ENCODE results near the gene TTC32. TPM values are rescaled to one million over a fixed set of nuclear protein-coding genes. Genes with fewer than 3 reads are reported as not detected.
A peak's percentile ranks its signal among the peaks of the same experiment; 100 is the strongest.

TTC32 gene
- total and polyA plus RNA-seq, 5 donors from 2014 or later = 24.7 to 40.6 (median 29.9) TPM

GRCh38 chr2:19887510-19887909 is 14.3 kb downstream of the TTC32 start:
- Mint-ChIP-seq H3K4me1 (peaks cover 0 to 19% (median 10%) of the 10 kb centered on the region in 4 donors), H3K4me3 (no peak overlapping the region), H3K27me3 (no peaks in the 10 kb centered on the region), H3K9me3 (no peaks in the 10 kb centered on the region), H3K27ac (no peak overlapping the region), H3K36me3 (peaks cover 20% of the 10 kb centered on the region)
- ATAC-seq (ENCODE audit: low read depth in 2 of 2) (no peak), DNase-seq (no peak)
- H3K9me3 ChIP-seq (ENCODE audit: control insufficient read depth in 2 of 2, low read length in 2 of 2) = no peaks in the 10 kb centered on the region
- H3K4me1 ChIP-seq (ENCODE audit: control insufficient read depth, insufficient read depth, low read length, poor library complexity, severe bottlenecking) = no peaks in the 10 kb centered on the region
- no peaks in the 10 kb centered on the region for H3K27me3 ChIP-seq (ENCODE audit: control insufficient read depth, insufficient read depth, low read length)
- H3K27ac ChIP-seq (ENCODE audit: insufficient read depth, low read length, poor library complexity, severe bottlenecking) = no peak overlapping the region
- H3K36me3 ChIP-seq (ENCODE audit: control insufficient read depth, insufficient read depth, low read length) = no peaks in the 10 kb centered on the region
- no peak overlapping the region for H3K4me3 ChIP-seq (ENCODE audit: low read depth, low read length)

GRCh38 chr2:19886261-19886660 is 15.5 kb downstream of the TTC32 start:
- H3K27ac ChIP-seq (ENCODE audit: insufficient read depth, low read length, poor library complexity, severe bottlenecking) = no peak overlapping the region
- ATAC-seq (ENCODE audit: low read depth in 2 of 2) = no peak
- H3K9me3 ChIP-seq (ENCODE audit: control insufficient read depth in 2 of 2, low read length in 2 of 2) = no peaks in the 10 kb centered on the region
- Mint-ChIP-seq H3K36me3 (peaks cover 25% of the 10 kb centered on the region), H3K27me3 (no peaks in the 10 kb centered on the region), H3K4me3 (no peak overlapping the region), H3K4me1 (peaks cover 0 to 13% (median 7%) of the 10 kb centered on the region in 4 donors), H3K27ac (peak overlapping the region in 1 of 3 donors; percentile 56), H3K9me3 (no peaks in the 10 kb centered on the region)
- no peak for DNase-seq
- H3K27me3 ChIP-seq (ENCODE audit: control insufficient read depth, insufficient read depth, low read length) = no peaks in the 10 kb centered on the region
- H3K36me3 ChIP-seq (ENCODE audit: control insufficient read depth, insufficient read depth, low read length) = no peaks in the 10 kb centered on the region
- H3K4me3 ChIP-seq (ENCODE audit: low read depth, low read length) = no peak overlapping the region
- H3K4me1 ChIP-seq (ENCODE audit: control insufficient read depth, insufficient read depth, low read length, poor library complexity, severe bottlenecking) = no peaks in the 10 kb centered on the region

DNA sequence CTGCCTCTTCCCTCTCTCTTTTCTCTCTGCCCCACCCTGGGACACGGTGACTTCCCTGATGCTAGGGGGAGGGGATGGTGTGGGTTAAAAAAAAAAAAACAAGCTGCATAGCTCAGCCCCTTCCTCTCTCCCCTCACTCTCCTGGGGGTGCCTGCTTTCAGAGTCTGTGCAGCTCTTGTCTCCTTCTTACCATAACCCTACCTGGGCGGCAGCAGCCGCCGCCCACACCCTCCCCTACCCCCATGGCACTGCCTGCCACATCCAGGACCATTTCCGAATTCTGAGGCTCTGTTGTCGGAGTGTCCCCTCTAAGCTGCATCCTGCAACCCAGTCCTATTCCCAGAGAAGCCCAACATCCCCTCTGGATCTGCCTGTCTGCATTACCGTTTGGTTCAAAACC is 16.0 kb downstream of the TTC32 start:
- H3K4me3 ChIP-seq (ENCODE audit: low read depth, low read length) = no peak overlapping the region
- Mint-ChIP-seq H3K4me3 (no peak overlapping the region), H3K36me3 (peaks cover 27% of the 10 kb centered on the region), H3K9me3 (peaks cover 0 to 2% (median 0%) of the 10 kb centered on the region in 7 donors), H3K27ac (peak overlapping the region in 1 of 3 donors; percentile 56), H3K4me1 (peaks cover 0 to 13% (median 7%) of the 10 kb centered on the region in 4 donors), H3K27me3 (no peaks in the 10 kb centered on the region)
- ATAC-seq (ENCODE audit: low read depth in 2 of 2) = no peak
- H3K4me1 ChIP-seq (ENCODE audit: control insufficient read depth, insufficient read depth, low read length, poor library complexity, severe bottlenecking) = no peaks in the 10 kb centered on the region
- H3K27me3 ChIP-seq (ENCODE audit: control insufficient read depth, insufficient read depth, low read length) = no peaks in the 10 kb centered on the region
- H3K9me3 ChIP-seq (ENCODE audit: control insufficient read depth in 2 of 2, low read length in 2 of 2) = no peaks in the 10 kb centered on the region
- H3K36me3 ChIP-seq (ENCODE audit: control insufficient read depth, insufficient read depth, low read length) = no peaks in the 10 kb centered on the region
- no peak for DNase-seq
- H3K27ac ChIP-seq (ENCODE audit: insufficient read depth, low read length, poor library complexity, severe bottlenecking) = no peak overlapping the region

- Mint-ChIP-seq H3K27me3 (no peaks in the 10 kb centered on the region), H3K4me3 (no peak overlapping the region), H3K36me3 (peaks cover 25% of the 10 kb centered on the region), H3K27ac (peak overlapping the region in 2 of 3 donors; percentile 3 to 35), H3K4me1 (peaks cover 0 to 6% (median under 1%) of the 10 kb centered on the region in 4 donors), H3K9me3 (peaks cover 0 to 2% (median 0%) of the 10 kb centered on the region in 7 donors)
- Histone ChIP-seq H3K4me3 (ENCODE audit: low read depth, low read length) (no peak overlapping the region), H3K9me3 (ENCODE audit: control insufficient read depth in 2 of 2, low read length in 2 of 2) (no peaks in the 10 kb centered on the region), H3K4me1 (ENCODE audit: control insufficient read depth, insufficient read depth, low read length, poor library complexity, severe bottlenecking) (no peaks in the 10 kb centered on the region), H3K27ac (ENCODE audit: insufficient read depth, low read length, poor library complexity, severe bottlenecking) (no peak overlapping the region), H3K36me3 (ENCODE audit: control insufficient read depth, insufficient read depth, low read length) (peaks cover 3% of the 10 kb centered on the region), H3K27me3 (ENCODE audit: control insufficient read depth, insufficient read depth, low read length) (no peaks in the 10 kb centered on the region)
- DNase-seq = no peak
- no peak for ATAC-seq (ENCODE audit: low read depth in 2 of 2)
Measured at GRCh38 chr2:19883971-19884720, 17.6 kb downstream of the TTC32 start.

DNA sequence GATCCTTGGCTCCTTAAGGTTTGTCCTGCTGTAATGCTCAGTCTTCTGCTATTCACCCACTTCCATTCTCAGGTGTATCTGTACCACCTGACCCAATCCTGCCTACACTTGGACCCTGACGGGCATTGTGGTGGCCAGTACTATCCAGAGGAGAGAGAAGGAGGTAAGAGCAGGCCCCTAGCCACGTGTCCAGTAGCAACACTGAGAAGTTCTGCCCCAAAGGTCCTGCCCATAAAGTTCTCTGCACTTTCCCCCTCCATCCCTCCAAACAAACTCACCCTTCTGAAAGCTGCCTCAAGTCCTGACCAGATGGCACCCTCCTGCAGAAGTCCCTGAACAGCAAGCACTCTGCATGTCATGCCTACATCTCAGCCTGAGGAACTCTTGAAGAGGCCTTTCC is 18.3 kb downstream of the TTC32 start:
- H3K36me3 ChIP-seq (ENCODE audit: control insufficient read depth, insufficient read depth, low read length) = peaks cover 3% of the 10 kb centered on the region
- H3K36me3 Mint-ChIP-seq = peaks cover 28% of the 10 kb centered on the region
- H3K27me3 ChIP-seq (ENCODE audit: control insufficient read depth, insufficient read depth, low read length) = no peaks in the 10 kb centered on the region
- H3K9me3 ChIP-seq (ENCODE audit: control insufficient read depth in 2 of 2, low read length in 2 of 2) = no peaks in the 10 kb centered on the region
- H3K9me3 Mint-ChIP-seq = peaks cover 0 to 2% (median 0%) of the 10 kb centered on the region in 7 donors
- no peak for ATAC-seq (ENCODE audit: low read depth in 2 of 2)
- H3K4me1 Mint-ChIP-seq = peaks cover 0 to 7% (median 0%) of the 10 kb centered on the region in 4 donors
- H3K4me3 Mint-ChIP-seq = no peak overlapping the region
- no peak overlapping the region for H3K27ac ChIP-seq (ENCODE audit: insufficient read depth, low read length, poor library complexity, severe bottlenecking)
- DNase-seq = no peak
- no peak overlapping the region for H3K4me3 ChIP-seq (ENCODE audit: low read depth, low read length)
- no peak overlapping the region for H3K27ac Mint-ChIP-seq
- H3K4me1 ChIP-seq (ENCODE audit: control insufficient read depth, insufficient read depth, low read length, poor library complexity, severe bottlenecking) = no peaks in the 10 kb centered on the region
- H3K27me3 Mint-ChIP-seq = no peaks in the 10 kb centered on the region

DNA sequence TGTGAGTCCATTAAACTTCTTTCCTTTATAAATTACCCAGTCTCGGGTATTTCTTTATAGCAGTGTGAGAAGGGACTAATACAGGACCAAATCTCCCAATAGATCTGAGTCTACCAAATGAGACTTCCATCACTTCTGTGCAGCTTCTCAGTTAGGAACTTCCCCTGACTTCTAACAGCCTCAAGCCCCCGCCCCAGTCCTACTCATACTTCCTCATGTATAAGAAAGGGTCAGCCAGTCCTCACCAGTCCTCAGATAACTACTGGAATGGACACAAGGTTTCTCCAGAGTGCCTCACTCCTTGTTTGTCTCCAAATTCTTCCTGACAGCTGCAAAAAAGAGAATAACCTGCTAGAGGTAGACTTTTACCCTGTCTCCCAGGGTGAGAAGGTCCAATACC is 19.5 kb downstream of the TTC32 start:
- Mint-ChIP-seq H3K27ac (peak overlapping the region in 2 of 3 donors; percentile 2 to 45), H3K9me3 (peaks cover 0 to 2% (median 0%) of the 10 kb centered on the region in 7 donors), H3K4me1 (peaks cover 0 to 7% (median 0%) of the 10 kb centered on the region in 4 donors), H3K27me3 (no peaks in the 10 kb centered on the region), H3K4me3 (no peak overlapping the region), H3K36me3 (peaks cover 28% of the 10 kb centered on the region)
- Histone ChIP-seq H3K36me3 (ENCODE audit: control insufficient read depth, insufficient read depth, low read length) (peaks cover 3% of the 10 kb centered on the region), H3K4me3 (ENCODE audit: low read depth, low read length) (no peak overlapping the region), H3K9me3 (ENCODE audit: control insufficient read depth in 2 of 2, low read length in 2 of 2) (no peaks in the 10 kb centered on the region), H3K27me3 (ENCODE audit: control insufficient read depth, insufficient read depth, low read length) (no peaks in the 10 kb centered on the region), H3K4me1 (ENCODE audit: control insufficient read depth, insufficient read depth, low read length, poor library complexity, severe bottlenecking) (no peaks in the 10 kb centered on the region), H3K27ac (ENCODE audit: insufficient read depth, low read length, poor library complexity, severe bottlenecking) (no peak overlapping the region)
- ATAC-seq (ENCODE audit: low read depth in 2 of 2) (no peak), DNase-seq (no peak)

DNA sequence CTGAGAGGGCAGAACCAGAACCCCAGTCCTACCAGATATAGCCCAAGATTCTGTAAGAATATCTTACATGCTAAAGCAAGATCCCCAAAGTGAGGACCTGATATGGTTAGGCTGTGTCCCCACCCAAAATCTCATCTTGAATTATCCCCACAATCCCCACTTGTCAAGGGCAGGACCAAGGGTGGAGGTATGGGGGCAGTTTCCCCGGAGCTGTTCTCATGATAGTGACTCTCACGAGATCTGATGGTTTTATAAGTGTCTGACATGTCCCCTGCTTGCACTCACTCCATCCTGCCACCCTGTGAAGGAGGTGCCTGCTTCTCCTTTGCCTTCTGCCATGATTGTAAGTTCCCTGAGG is 19.9 kb downstream of the TTC32 start:
- H3K27ac Mint-ChIP-seq = peak overlapping the region in 2 of 3 donors; percentile 2 to 45
- DNase-seq = no peak

More for the DNA sequence above, 19.9 kb downstream of the TTC32 start:
- no peaks in the 10 kb centered on the region for H3K27me3 Mint-ChIP-seq
- no peaks in the 10 kb centered on the region for H3K27me3 ChIP-seq (ENCODE audit: control insufficient read depth, insufficient read depth, low read length)
- H3K4me3 Mint-ChIP-seq = no peak overlapping the region
- H3K9me3 Mint-ChIP-seq = peaks cover 0 to 2% (median 0%) of the 10 kb centered on the region in 7 donors
- no peak for ATAC-seq (ENCODE audit: low read depth in 2 of 2)
- no peaks in the 10 kb centered on the region for H3K9me3 ChIP-seq (ENCODE audit: control insufficient read depth in 2 of 2, low read length in 2 of 2)
- H3K4me3 ChIP-seq (ENCODE audit: low read depth, low read length) = no peak overlapping the region
- H3K36me3 Mint-ChIP-seq = peaks cover 28% of the 10 kb centered on the region
- peaks cover 0 to 7% (median 0%) of the 10 kb centered on the region in 4 donors for H3K4me1 Mint-ChIP-seq
- no peaks in the 10 kb centered on the region for H3K4me1 ChIP-seq (ENCODE audit: control insufficient read depth, insufficient read depth, low read length, poor library complexity, severe bottlenecking)
- H3K36me3 ChIP-seq (ENCODE audit: control insufficient read depth, insufficient read depth, low read length) = peaks cover 3% of the 10 kb centered on the region
- no peak overlapping the region for H3K27ac ChIP-seq (ENCODE audit: insufficient read depth, low read length, poor library complexity, severe bottlenecking)
